Ascending aorta (tissue), 2 donors: Measurements from ENCODE around the gene NUDT9. TPM values are rescaled to one million over a fixed set of nuclear protein-coding genes. Genes with fewer than 3 reads are reported as not detected.
A peak's percentile ranks its signal among the peaks of the same experiment; 100 is the strongest.

Source experiments
- DNase-seq, 2 donors: peaks; one replicate each; pipeline ENCODE4 v3.0.0-alpha.2; 2019; ENCODE audit warnings: low spot score in 2 of 2
- H3K27ac ChIP-seq, 2 donors: fragments of 200-600 bp; sonication (generic); one replicate each; pipeline ENCODE4 v1.5.1; 2016 to 2017; ENCODE audit warnings: mild to moderate bottlenecking in 1 of 2
- H3K27me3 ChIP-seq: fragments of 200-600 bp; sonication (generic); one replicate; pipeline ENCODE4 v1.5.1; 2017
- H3K36me3 ChIP-seq, 2 donors: fragments of 200-600 bp; sonication (generic); one replicate each; pipeline ENCODE4 v1.5.1; 2016
- H3K4me1 ChIP-seq, 2 donors: fragments of 200-600 bp; sonication (generic); one replicate each; pipeline ENCODE4 v1.5.1; 2016 to 2017; ENCODE audit warnings: mild to moderate bottlenecking in 1 of 2
- H3K4me3 ChIP-seq, 2 donors: fragments of 200-600 bp; sonication (generic); one replicate each; pipeline ENCODE4 v1.5.1; 2016 to 2017; ENCODE audit warnings: mild to moderate bottlenecking in 1 of 2
- H3K9me3 ChIP-seq, 2 donors: fragments of 200-600 bp; sonication (generic); one replicate each; pipeline ENCODE4 v1.5.1; 2016
- intact Hi-C: fragments of 100-400 bp; cut with DNase I; formaldehyde crosslinking; loops from one replicate; pipeline ENCODE4 v1.15.1; 2023
- total RNA-seq: library from RNA; depleted of rRNA; stranded (reverse); fragments of >200 nt; gene quantifications from one replicate; pipeline ENCODE4 v1.1.0, GENCODE V29; 2016
- TF ChIP-seq, protein P1 (sequence below), 3 experiments: fragments of 200-600 bp in 2 of 3; fragments of 450-650 bp in 1 of 3; sonication (generic) in 2 of 3; IDR thresholded peaks; one replicate each; pipeline ENCODE4 v1.5.1; 2016 to 2019; ENCODE audit warnings: antibody characterized with exemption in 3 of 3, mild to moderate bottlenecking in 1 of 3, moderate library complexity in 1 of 3

NUDT9 gene
- total RNA-seq, 1 donor from 2014 or later, result 35.9 TPM

DNA sequence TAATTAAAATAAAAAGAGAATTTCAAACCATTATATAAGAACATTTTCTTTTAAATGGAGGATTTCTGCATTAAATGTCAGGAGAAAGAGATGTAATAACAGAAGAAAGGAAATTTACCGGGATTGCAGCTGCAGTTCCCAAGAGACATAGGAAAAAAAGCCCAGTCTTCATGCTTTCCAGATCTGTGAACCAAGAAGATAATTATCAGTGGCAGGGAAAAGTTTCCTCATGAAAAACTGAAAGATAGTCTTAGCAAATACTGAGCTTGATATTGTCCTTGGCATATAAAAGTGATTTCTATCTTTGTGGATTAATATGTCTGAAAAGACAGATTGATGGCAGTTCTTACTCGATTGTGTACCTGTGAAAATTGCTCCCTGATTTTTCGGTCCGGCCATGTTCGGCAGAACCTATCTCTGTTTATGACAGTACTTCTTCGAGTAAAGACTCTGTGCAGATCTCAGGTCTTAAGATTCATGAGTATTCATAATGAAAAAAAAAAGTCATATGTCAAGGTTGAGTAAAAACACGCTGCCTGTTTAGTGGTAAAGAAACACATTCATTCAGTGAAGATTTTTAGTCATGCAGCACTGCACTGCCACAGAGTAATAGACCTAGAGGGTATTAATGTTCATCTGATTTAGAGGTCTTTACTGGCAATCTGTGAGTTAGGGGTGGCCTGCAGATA lies 77.2 kb downstream of the NUDT9 start:
- intact Hi-C loops, result no loop called here
- Histone ChIP-seq H3K4me3 (no peak overlapping the region), H3K4me1 (peaks cover 12 to 24% of the 10 kb centered on the region in 2 donors), H3K27me3 (no peaks in the 10 kb centered on the region), H3K27ac (peak overlapping the region; percentile 46 to 60), H3K36me3 (peaks cover 69 to 71% of the 10 kb centered on the region in 2 donors), H3K9me3 (no peaks in the 10 kb centered on the region)
- DNase-seq, result no peak
- TF ChIP-seq, protein P1, sequence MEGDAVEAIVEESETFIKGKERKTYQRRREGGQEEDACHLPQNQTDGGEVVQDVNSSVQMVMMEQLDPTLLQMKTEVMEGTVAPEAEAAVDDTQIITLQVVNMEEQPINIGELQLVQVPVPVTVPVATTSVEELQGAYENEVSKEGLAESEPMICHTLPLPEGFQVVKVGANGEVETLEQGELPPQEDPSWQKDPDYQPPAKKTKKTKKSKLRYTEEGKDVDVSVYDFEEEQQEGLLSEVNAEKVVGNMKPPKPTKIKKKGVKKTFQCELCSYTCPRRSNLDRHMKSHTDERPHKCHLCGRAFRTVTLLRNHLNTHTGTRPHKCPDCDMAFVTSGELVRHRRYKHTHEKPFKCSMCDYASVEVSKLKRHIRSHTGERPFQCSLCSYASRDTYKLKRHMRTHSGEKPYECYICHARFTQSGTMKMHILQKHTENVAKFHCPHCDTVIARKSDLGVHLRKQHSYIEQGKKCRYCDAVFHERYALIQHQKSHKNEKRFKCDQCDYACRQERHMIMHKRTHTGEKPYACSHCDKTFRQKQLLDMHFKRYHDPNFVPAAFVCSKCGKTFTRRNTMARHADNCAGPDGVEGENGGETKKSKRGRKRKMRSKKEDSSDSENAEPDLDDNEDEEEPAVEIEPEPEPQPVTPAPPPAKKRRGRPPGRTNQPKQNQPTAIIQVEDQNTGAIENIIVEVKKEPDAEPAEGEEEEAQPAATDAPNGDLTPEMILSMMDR (IDR thresholded peaks at IDR 0.05), result no peak

- H3K4me1 ChIP-seq, result peaks cover 12 to 24% of the 10 kb centered on the region in 2 donors
- intact Hi-C loops, result no loop called here
- no peaks in the 10 kb centered on the region for H3K27me3 ChIP-seq
- no peak overlapping the region for H3K4me3 ChIP-seq
- peak overlapping the region; percentile 32 to 46 for H3K27ac ChIP-seq
- TF ChIP-seq, protein P1 (IDR thresholded peaks at IDR 0.05), result no peak
- H3K9me3 ChIP-seq, result no peaks in the 10 kb centered on the region
- no peak for DNase-seq
- H3K36me3 ChIP-seq, result peaks cover 68 to 71% of the 10 kb centered on the region in 2 donors
These were observed 77.7 kb downstream of the NUDT9 start for GRCh38 chr4:87500092-87500462.

DNA sequence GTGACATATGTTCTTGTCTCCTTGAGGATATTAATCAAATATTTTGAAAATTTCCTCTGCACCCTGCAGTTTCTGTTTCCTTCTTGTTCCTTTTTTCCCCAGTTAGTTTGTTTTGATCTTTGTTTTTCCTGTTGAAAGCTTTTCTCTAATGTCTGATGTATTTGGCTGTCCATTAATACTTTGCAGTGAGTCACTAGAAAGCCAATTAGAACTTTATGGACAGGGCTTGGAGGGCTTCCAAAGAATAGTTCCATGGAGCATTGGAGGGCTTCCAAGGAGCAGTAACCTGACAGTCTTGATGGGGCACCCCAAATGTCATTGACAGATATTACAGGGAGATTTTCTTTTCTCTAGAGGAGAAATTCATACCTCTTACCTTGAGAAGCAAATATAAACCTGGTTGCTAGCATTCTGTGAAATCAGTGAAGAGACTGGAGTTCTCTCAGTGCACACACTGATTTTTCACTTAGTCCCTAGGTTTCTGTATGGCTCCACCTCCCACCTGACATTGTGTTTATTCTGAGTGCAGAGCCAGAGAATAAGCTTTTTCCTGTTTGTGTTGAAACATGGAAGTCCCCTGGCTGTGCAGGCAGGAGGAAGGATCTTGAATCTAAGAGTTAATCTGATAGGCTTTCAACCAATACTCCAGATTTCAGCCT lies 80.3 kb downstream of the NUDT9 start:
- intact Hi-C loops, result no loop called here
- no peak overlapping the region for H3K4me3 ChIP-seq
- H3K9me3 ChIP-seq, result no peaks in the 10 kb centered on the region
- H3K36me3 ChIP-seq, result peaks cover 47 to 48% of the 10 kb centered on the region in 2 donors
- H3K27ac ChIP-seq, result peak overlapping the region; percentile 27 to 65
- TF ChIP-seq, protein P1 (IDR thresholded peaks at IDR 0.05), result no peak
- H3K4me1 ChIP-seq, result peaks cover 16 to 37% of the 10 kb centered on the region in 2 donors
- DNase-seq, result no peak
- H3K27me3 ChIP-seq, result no peaks in the 10 kb centered on the region

DNA sequence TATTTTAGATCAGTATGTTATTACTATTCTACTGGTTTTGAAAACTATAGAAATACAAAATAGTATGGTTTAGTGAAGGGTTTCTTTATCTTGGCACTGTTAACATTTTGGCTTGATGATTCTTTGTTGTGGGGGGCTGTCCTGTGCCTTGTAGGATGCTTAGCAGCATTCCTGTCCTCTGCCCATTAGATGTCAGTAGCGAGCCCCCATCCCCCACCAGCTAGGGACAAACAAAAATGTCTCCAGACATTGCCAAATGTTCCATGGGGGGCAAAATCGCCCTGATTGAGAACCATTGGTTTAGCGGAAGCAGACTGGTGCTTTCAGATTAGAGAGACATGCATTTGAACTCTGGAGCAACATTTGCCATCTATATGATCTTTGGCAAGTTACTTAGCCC lies 83.5 kb downstream of the NUDT9 start:
- no peaks in the 10 kb centered on the region for H3K9me3 ChIP-seq
- no peak overlapping the region for H3K4me3 ChIP-seq
- peaks cover 31 to 57% of the 10 kb centered on the region in 2 donors for H3K36me3 ChIP-seq
- no peaks in the 10 kb centered on the region for H3K27me3 ChIP-seq
- H3K4me1 ChIP-seq, result peaks cover 13 to 29% of the 10 kb centered on the region in 2 donors
- no peak for DNase-seq
- peak overlapping the region; percentile 88 to 93 for H3K27ac ChIP-seq
- TF ChIP-seq, protein P1 (IDR thresholded peaks at IDR 0.05), result no peak
- intact Hi-C loops, result loop anchor here (5.0 kb wide), 1 partner anchor 116 kb away; no protein-coding TSS in a partner anchor

DNA sequence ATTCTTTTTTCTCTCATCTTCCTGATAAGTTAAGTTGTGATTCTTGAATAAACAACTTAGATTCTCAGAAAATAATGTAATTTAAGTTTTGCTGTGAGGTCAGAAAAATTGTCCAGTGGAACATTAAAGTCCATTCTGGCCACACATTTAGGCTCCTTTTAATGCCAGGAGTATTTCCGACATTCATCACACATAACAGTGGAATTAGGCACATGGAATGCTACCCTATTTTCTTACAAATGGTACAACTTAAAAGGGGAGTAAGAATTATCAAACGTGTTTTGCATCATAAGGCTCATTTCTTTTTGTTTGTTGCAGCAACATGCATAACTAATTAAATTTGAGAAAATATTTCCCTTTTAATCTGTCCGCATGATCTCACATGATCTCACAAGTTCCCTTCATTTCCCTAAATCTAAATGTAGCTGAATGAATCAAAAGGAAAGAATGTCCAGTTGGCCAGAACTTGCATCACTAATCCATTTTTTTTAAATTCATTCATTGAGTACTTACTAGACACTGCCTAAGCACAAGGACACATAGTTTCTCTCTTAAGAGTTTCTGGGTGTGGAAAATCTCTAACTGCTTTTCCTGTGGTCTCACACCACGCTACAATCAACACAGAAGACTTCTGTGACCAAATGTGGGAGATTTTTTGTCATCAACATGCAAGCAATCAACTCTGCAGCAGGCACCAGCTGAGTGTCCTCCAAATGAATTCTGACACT lies 84.8 kb downstream of the NUDT9 start:
- peak overlapping the region; percentile 88 to 93 for H3K27ac ChIP-seq
- peaks cover 13 to 36% of the 10 kb centered on the region in 2 donors for H3K4me1 ChIP-seq
- H3K4me3 ChIP-seq, result no peak overlapping the region
- no peaks in the 10 kb centered on the region for H3K27me3 ChIP-seq
- DNase-seq, result no peak
- TF ChIP-seq, protein P1 (IDR thresholded peaks at IDR 0.05), result no peak
- H3K9me3 ChIP-seq, result no peaks in the 10 kb centered on the region
- intact Hi-C loops, result loop anchor here (1.0 to 5.0 kb wide), 2 partner anchors 18 to 115 kb away; no protein-coding TSS in a partner anchor
- H3K36me3 ChIP-seq, result peaks cover 36 to 68% of the 10 kb centered on the region in 2 donors

Other genes starting within 250 kb of the NUDT9 start
- gene KLHL8, start 202.0 kb upstream of the NUDT9 start, total RNA-seq, result 5.4 TPM
- gene HSD17B13, start 99.7 kb upstream of the NUDT9 start, total RNA-seq, result not detected
- gene HSD17B11, start 31.4 kb upstream of the NUDT9 start, total RNA-seq, result 29.8 TPM
- 830 TPM for gene SPARCL1, start 106.8 kb downstream of the NUDT9 start, total RNA-seq
- not detected for gene DSPP, start 186.0 kb downstream of the NUDT9 start, total RNA-seq
- gene DMP1, start 227.7 kb downstream of the NUDT9 start, total RNA-seq, result not detected